ENCODE data around the gene ETDB. TPM values are rescaled to one million over a fixed set of nuclear protein-coding genes. Genes with fewer than 3 reads are reported as not detected.
A peak's percentile ranks its signal among the peaks of the same experiment; 100 is the strongest.

Gene ETDB
- total RNA-seq, 1 experiment from 2014 or later, result not detected

DNA sequence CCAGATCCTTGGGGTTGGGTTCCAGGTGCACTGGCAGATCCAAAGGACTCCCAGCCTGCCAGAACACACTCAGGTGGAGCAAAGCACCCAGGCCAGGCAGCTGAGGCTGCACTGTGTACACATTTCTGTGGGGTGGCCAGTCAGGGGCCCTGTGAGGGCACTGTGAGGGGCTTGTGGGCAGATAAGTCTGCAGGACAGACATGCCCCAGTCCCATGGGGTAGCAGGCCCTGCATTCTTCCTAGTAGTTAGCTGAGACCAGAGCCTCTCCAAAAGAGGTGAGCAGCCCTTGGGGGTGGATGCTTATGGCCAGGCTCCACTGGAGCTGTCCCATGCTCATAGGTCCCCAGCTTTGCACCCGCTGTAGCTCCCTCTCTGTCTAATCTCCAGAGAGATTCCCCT is 7.6 kb downstream of the ETDB start:
- H3K4me1 Mint-ChIP-seq, result no peaks in the 10 kb centered on the region
- ATAC-seq (no peak), DNase-seq (ENCODE audit: low spot score) (no peak)
- no peaks in the 10 kb centered on the region for H3K36me3 Mint-ChIP-seq
- H3K27me3 Mint-ChIP-seq (ENCODE audit: low read depth), result no peaks in the 10 kb centered on the region; the same call in 1 of the 2 replicates
- H3K27ac Mint-ChIP-seq, result no peak overlapping the region
- CTCF ChIA-PET, result interaction anchor here (0.6 to 2.7 kb wide), 6 partner anchors 35 to 431 kb away, joined by 3 to 39 read pairs (median 3); no protein-coding TSS in a partner anchor
- TF ChIP-seq ESRRA (CRISPR knock-in tag; IDR thresholded peaks at IDR 0.05; ENCODE audit: borderline replicate concordance) (no peak), ZNF138 (CRISPR knock-in tag; conservative IDR thresholded peaks at IDR 0.05) (no peak), ETV6 (CRISPR knock-in tag; IDR thresholded peaks at IDR 0.05) (no peak), ZNF121 (CRISPR knock-in tag; IDR thresholded peaks at IDR 0.05) (no peak), CREM (CRISPR knock-in tag; IDR thresholded peaks at IDR 0.05) (no peak), JUN (CRISPR knock-in tag; IDR thresholded peaks at IDR 0.05) (no peak)
- TF ChIP-seq, protein P1, sequence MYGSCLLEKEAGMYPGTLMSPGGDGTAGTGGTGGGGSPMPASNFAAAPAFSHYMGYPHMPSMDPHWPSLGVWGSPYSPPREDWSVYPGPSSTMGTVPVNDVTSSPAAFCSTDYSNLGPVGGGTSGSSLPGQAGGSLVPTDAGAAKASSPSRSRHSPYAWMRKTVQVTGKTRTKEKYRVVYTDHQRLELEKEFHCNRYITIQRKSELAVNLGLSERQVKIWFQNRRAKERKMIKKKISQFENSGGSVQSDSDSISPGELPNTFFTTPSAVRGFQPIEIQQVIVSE (CRISPR knock-in tag; IDR thresholded peaks at IDR 0.05; ENCODE audit: borderline replicate concordance), result no peak
- H3K9me3 Mint-ChIP-seq, result no peaks in the 10 kb centered on the region
- no peak overlapping the region for H3K4me3 Mint-ChIP-seq
- POLR2A ChIA-PET, result no interaction called here

GRCh38 chrX:135112096-135112729 is 8.1 kb downstream of the ETDB start:
- ChIA-PET POLR2A (no interaction called here), CTCF (interaction anchor here (0.6 to 2.7 kb wide), 11 partner anchors 15 to 431 kb away, joined by 3 to 39 read pairs (median 3); partner anchors contain the start of genes CT55 and SMIM10)
- TF ChIP-seq ZNF219 (CRISPR knock-in tag; IDR thresholded peaks at IDR 0.05; ENCODE audit: borderline replicate concordance) (no peak), NR1H2 (CRISPR knock-in tag; IDR thresholded peaks at IDR 0.05) (no peak), E2F1 (CRISPR knock-in tag; IDR thresholded peaks at IDR 0.05) (no peak), NR3C1 (CRISPR knock-in tag; conservative IDR thresholded peaks at IDR 0.05; ENCODE audit: low read depth) (no peak), CTCF (IDR thresholded peaks at IDR 0.05) (0 out of 2 replicates have a peak, but pooled peaks have one; percentile 46)
- peak; percentile 80 for ATAC-seq
- H3K27ac Mint-ChIP-seq, result no peak overlapping the region
- no peaks in the 10 kb centered on the region for H3K4me1 Mint-ChIP-seq
- DNase-seq (ENCODE audit: low spot score), result peak; percentile 39
- no peaks in the 10 kb centered on the region; the same call in 1 of the 2 replicates for H3K27me3 Mint-ChIP-seq (ENCODE audit: low read depth)
- no peaks in the 10 kb centered on the region for H3K36me3 Mint-ChIP-seq
- H3K9me3 Mint-ChIP-seq, result no peaks in the 10 kb centered on the region
- no peak overlapping the region for H3K4me3 Mint-ChIP-seq

- Mint-ChIP-seq H3K4me3 (no peak overlapping the region), H3K9me3 (peaks cover 4% of the 10 kb centered on the region; the same call in 1 of the 2 replicates), H3K36me3 (no peaks in the 10 kb centered on the region), H3K27me3 (ENCODE audit: low read depth) (no peaks in the 10 kb centered on the region; the same call in 1 of the 2 replicates), H3K27ac (no peak overlapping the region), H3K4me1 (no peaks in the 10 kb centered on the region)
- ChIA-PET POLR2A (no interaction called here), CTCF (no interaction called here)
- DNase-seq (ENCODE audit: low spot score) (no peak), ATAC-seq (no peak)
- TF ChIP-seq USF2 (CRISPR knock-in tag; IDR thresholded peaks at IDR 0.05) (no peak), ZNF121 (CRISPR knock-in tag; IDR thresholded peaks at IDR 0.05) (no peak), RORB (CRISPR knock-in tag; IDR thresholded peaks at IDR 0.05) (no peak), ZNF425 (CRISPR knock-in tag; conservative IDR thresholded peaks at IDR 0.05) (no peak), NR1H2 (CRISPR knock-in tag; IDR thresholded peaks at IDR 0.05) (no peak), MXD4 (CRISPR knock-in tag; IDR thresholded peaks at IDR 0.05; ENCODE audit: borderline replicate concordance) (no peak), GABPB1 (CRISPR knock-in tag; IDR thresholded peaks at IDR 0.05) (no peak), ZNF317 (CRISPR knock-in tag; IDR thresholded peaks at IDR 0.05; ENCODE audit: borderline replicate concordance, low read depth) (no peak), E2F4 (CRISPR knock-in tag; IDR thresholded peaks at IDR 0.05; ENCODE audit: borderline replicate concordance, low read depth) (no peak), TEAD1 (CRISPR knock-in tag; IDR thresholded peaks at IDR 0.05) (no peak), ZNF263 (CRISPR knock-in tag; IDR thresholded peaks at IDR 0.05; ENCODE audit: low read depth) (no peak)
Observed at GRCh38 chrX:135109554-135109953, 10.8 kb downstream of the ETDB start.
